IMR-90 (cell line): ENCODE data around the gene ETS1. TPM values are rescaled to one million over a fixed set of nuclear protein-coding genes. Genes with fewer than 3 reads are reported as not detected.

Experiments
- ATAC-seq: fragments of 200-7000 bp; cut with Tn5 transposase; 2 replicates; pipeline ENCODE4 v1.9.1; 2020; ENCODE audit warnings: low read depth, mild to moderate bottlenecking, moderate library complexity
- BruUV-seq: library from RNA; stranded (reverse); fragments of 400-500 nt; replicated peaks from 2 replicates; lab custom pipeline; 2021; lab: Mats Ljungman, UMichigan
- CTCF ChIA-PET: fragments of 300-600 bp; formaldehyde crosslinking; extraction: SDS; loops from one replicate; lab custom pipeline; 2021; ENCODE audit warnings: antibody characterized with exemption; lab: Yijun Ruan, JAX
- POLR2A ChIA-PET: fragments of 300-600 bp; sonication (Branson Sonifier 250); formaldehyde crosslinking; loops from one replicate; lab custom pipeline; 2022; ENCODE audit warnings: antibody characterized with exemption; ENCODE audit not compliant: unreplicated experiment; lab: Charles Lee
- DNase-seq: peaks from one replicate; pipeline ENCODE4 v3.0.0; 2013
- H2AFZ ChIP-seq: replicated peaks from 2 replicates; pipeline ENCODE3; 2013; ENCODE audit warnings: low read length, mild to moderate bottlenecking; ENCODE audit not compliant: poor library complexity
- H2AK5ac ChIP-seq: 2 replicates; pipeline ENCODE4 v1.6.1; 2013; ENCODE audit warnings: low read depth, low read length, inconsistent platforms
- H2AK9ac ChIP-seq: replicated peaks from 2 replicates; pipeline ENCODE3; 2013; ENCODE audit warnings: mild to moderate bottlenecking, low read depth, low read length, moderate library complexity; ENCODE audit not compliant: poor library complexity
- H2BK120ac ChIP-seq: 2 replicates; pipeline ENCODE4 v1.6.1; 2013; ENCODE audit warnings: low read depth, low read length, inconsistent platforms
- H2BK15ac ChIP-seq: 3 replicates; pipeline ENCODE4 v1.6.1; 2013; ENCODE audit warnings: low read depth, low read length, inconsistent platforms
- H2BK20ac ChIP-seq: 2 replicates; pipeline ENCODE4 v1.6.1; 2013; ENCODE audit warnings: low read depth, mild to moderate bottlenecking, inconsistent platforms, low read length, moderate library complexity
- H2BK5ac ChIP-seq: 2 replicates; pipeline ENCODE4 v1.6.1; 2013; ENCODE audit warnings: mild to moderate bottlenecking, low read depth, low read length, inconsistent platforms; ENCODE audit not compliant: poor library complexity, severe bottlenecking
- H3K14ac ChIP-seq: replicated peaks from 2 replicates; pipeline ENCODE4 v1.6.1; 2013; ENCODE audit warnings: low read depth, low read length, inconsistent platforms
- H3K18ac ChIP-seq: 2 replicates; pipeline ENCODE4 v1.6.1; 2013; ENCODE audit warnings: low read depth, low read length, control low read depth
- H3K23ac ChIP-seq: 2 replicates; pipeline ENCODE4 v1.6.1; 2013; ENCODE audit warnings: low read depth, low read length, inconsistent platforms
- H3K27ac ChIP-seq: 2 replicates; pipeline ENCODE4 v1.5.1; 2013; ENCODE audit warnings: mild to moderate bottlenecking, control low read depth, low read length; ENCODE audit not compliant: insufficient read depth
- H3K27me3 ChIP-seq: 2 replicates; pipeline ENCODE4 v1.6.1; 2013; ENCODE audit warnings: low read length; ENCODE audit not compliant: control insufficient read depth, insufficient read depth
- H3K36me3 ChIP-seq: 2 replicates; pipeline ENCODE4 v1.6.1; 2013; ENCODE audit warnings: low read length, mixed read lengths; ENCODE audit not compliant: control insufficient read depth, insufficient read depth
- H3K4ac ChIP-seq: 2 replicates; pipeline ENCODE4 v1.6.1; 2013; ENCODE audit warnings: low read depth, low read length, inconsistent platforms
- H3K4me1 ChIP-seq: 2 replicates; pipeline ENCODE4 v1.6.1; 2013; ENCODE audit warnings: low read length, mixed read lengths; ENCODE audit not compliant: control insufficient read depth, insufficient read depth
- H3K4me2 ChIP-seq: 2 replicates; pipeline ENCODE4 v1.6.1; 2013; ENCODE audit warnings: low read depth, mild to moderate bottlenecking, control low read depth, low read length, moderate library complexity
- H3K4me3 ChIP-seq: 2 replicates; pipeline ENCODE4 v1.5.1; 2013; ENCODE audit warnings: low read depth, mild to moderate bottlenecking, control low read depth, low read length, moderate library complexity; ENCODE audit not compliant: insufficient read depth
- H3K56ac ChIP-seq: 2 replicates; pipeline ENCODE4 v1.6.1; 2013; ENCODE audit warnings: low read length, inconsistent platforms; ENCODE audit not compliant: insufficient read depth; ENCODE audit errors: extremely low read depth
- H3K79me1 ChIP-seq, 2 experiments: 2 replicates each; pipeline ENCODE4 v1.6.1; 2013; ENCODE audit warnings: low read length in 2 of 2, inconsistent platforms in 1 of 2, low read depth in 1 of 2
- H3K9ac ChIP-seq: 2 replicates; pipeline ENCODE4 v1.6.1; 2013; ENCODE audit warnings: low read depth, low read length, control low read depth
- H3K9me1 ChIP-seq: 2 replicates; pipeline ENCODE4 v1.6.1; 2013; ENCODE audit warnings: low read length, inconsistent platforms; ENCODE audit not compliant: insufficient read depth
- H3K9me3 ChIP-seq: 2 replicates; pipeline ENCODE4 v1.6.1; 2013; ENCODE audit warnings: low read length; ENCODE audit not compliant: control insufficient read depth, insufficient read depth
- H4K20me1 ChIP-seq: 2 replicates; pipeline ENCODE4 v1.6.1; 2013; ENCODE audit warnings: low read length, inconsistent platforms; ENCODE audit not compliant: insufficient read depth
- H4K5ac ChIP-seq: 2 replicates; pipeline ENCODE4 v1.6.1; 2013; ENCODE audit warnings: mild to moderate bottlenecking, low read depth, low read length, control low read depth
- H4K8ac ChIP-seq, 2 experiments: 2 replicates each; pipeline ENCODE4 v1.6.1; 2013; ENCODE audit warnings: low read depth in 2 of 2, low read length in 2 of 2, control low read depth in 1 of 2, inconsistent platforms in 1 of 2
- H4K91ac ChIP-seq: 2 replicates; pipeline ENCODE4 v1.6.1; 2013; ENCODE audit warnings: low read depth, low read length, inconsistent platforms; ENCODE audit not compliant: insufficient read depth
- BHLHE40 ChIP-seq: fragments of 150-350 bp; IDR thresholded peaks from 2 replicates; pipeline ENCODE4 v1.6.1; 2016; ENCODE audit warnings: mild to moderate bottlenecking, low read depth, low read length
- CHD1 ChIP-seq: IDR thresholded peaks from 2 replicates; pipeline ENCODE4 v1.6.1; 2012; ENCODE audit warnings: low read depth, low read length, improper control_type of control experiment
- ELK1 ChIP-seq: fragments of 150-350 bp; IDR thresholded peaks from 2 replicates; pipeline ENCODE4 v1.6.1; 2016; ENCODE audit warnings: low read depth, mild to moderate bottlenecking, low read length, moderate library complexity, borderline replicate concordance
- FOS ChIP-seq: fragments of 150-350 bp; IDR thresholded peaks from 2 replicates; pipeline ENCODE4 v1.6.1; 2016; ENCODE audit warnings: low read depth, low read length
- MAFK ChIP-seq: IDR thresholded peaks from 2 replicates; pipeline ENCODE4 v1.6.1; 2012; ENCODE audit warnings: low read depth, low read length, improper control_type of control experiment
- MAZ ChIP-seq: IDR thresholded peaks from 2 replicates; pipeline ENCODE4 v1.6.1; 2012; ENCODE audit warnings: low read depth, mild to moderate bottlenecking, low read length, improper control_type of control experiment, moderate library complexity, borderline replicate concordance
- MXI1 ChIP-seq: IDR thresholded peaks from 2 replicates; pipeline ENCODE4 v1.6.1; 2012; ENCODE audit warnings: low read depth, mild to moderate bottlenecking, low read length, moderate library complexity, borderline replicate concordance
- RAD21 ChIP-seq: IDR thresholded peaks from 2 replicates; pipeline ENCODE4 v1.6.1; 2012; ENCODE audit warnings: low read length, improper control_type of control experiment
- RCOR1 ChIP-seq: IDR thresholded peaks from 2 replicates; pipeline ENCODE4 v1.6.1; 2012; ENCODE audit warnings: mild to moderate bottlenecking, low read length, improper control_type of control experiment; ENCODE audit not compliant: insufficient replicate concordance
- RFX5 ChIP-seq: IDR thresholded peaks from 2 replicates; pipeline ENCODE4 v1.8.0; 2012; ENCODE audit warnings: low read depth, mild to moderate bottlenecking, low read length, moderate library complexity
- SMC3 ChIP-seq: fragments of 150-350 bp; IDR thresholded peaks from 2 replicates; pipeline ENCODE4 v1.6.1; 2016; ENCODE audit warnings: low read depth, mild to moderate bottlenecking, antibody characterized with exemption, low read length, moderate library complexity
- WGBS, 2 experiments: methylation state at CpG; one replicate each; pipeline versions ENCODE4 v1.1.5 to v1.1.7; 2013; ENCODE audit warnings: missing lambda C conversion rate in 2 of 2; ENCODE audit not compliant: insufficient read length in 1 of 2; ENCODE audit errors: extremely low coverage in 2 of 2; 5-methylcytosine and 5-hydroxymethylcytosine counted together
- dilution Hi-C: fragments of 300-500 bp; cut with HindIII; formaldehyde crosslinking; loops from one replicate; pipeline ENCODE4 v1.14.3; 2018; ENCODE audit warnings: low sequenced_read_pairs; ENCODE audit not compliant: unreplicated experiment
- in situ Hi-C: fragments of 300-500 bp; cut with MboI; formaldehyde crosslinking; loops from 3 replicates; pipeline ENCODE4 v1.14.3; 2019; ENCODE audit warnings: low sequenced_read_pairs, inconsistent platforms, mixed read lengths
- intact Hi-C: fragments of 100-400 bp; cut with micrococcal nuclease; formaldehyde crosslinking; loops from 2 replicates; pipeline ENCODE4 v1.10.0; 2022
- polyA plus RNA-seq, 3 experiments: library from polyadenylated mRNA; depleted of rRNA; stranded (reverse); fragments of >200 nt; gene quantifications; 2 replicates each; pipeline ENCODE4 v1.2.3, GENCODE V29; 2012; ENCODE audit warnings: low replicate concordance in 1 of 3
- total RNA-seq: library from RNA; depleted of rRNA; stranded (reverse); fragments of >200 nt; gene quantifications from 2 replicates; pipeline ENCODE4 v1.2.3, GENCODE V29; 2012

ETS1 gene
- total and polyA plus RNA-seq, 2 of the 4 experiments (the other 2 are of a cell fraction), result 41.2 to 56.3 TPM

GRCh38 chr11:128551611-128552335 is 35.6 kb downstream of the ETS1 start (continued):
- TF ChIP-seq ELK1 (no peak), SMC3 (no peak), MAFK (no peak), CHD1 (no peak)

- Histone ChIP-seq H3K27ac (no peak overlapping the region), H3K4me3 (no peak overlapping the region), H3K4me2 (no peak overlapping the region), H3K27me3 (peaks cover 5% of the 10 kb centered on the region), H3K56ac (no peak overlapping the region), H3K9ac (no peak overlapping the region), H3K14ac (no peak overlapping the region), H3K18ac (no peak overlapping the region), H3K4ac (no peak overlapping the region), H4K20me1 (no peaks in the 10 kb centered on the region), H2BK5ac (no peak overlapping the region), H3K23ac (no peak overlapping the region), H2BK120ac (no peak overlapping the region), H2AFZ (no peak overlapping the region), H2AK9ac (no peak overlapping the region), H3K36me3 (no peaks in the 10 kb centered on the region), H3K9me1 (no peaks in the 10 kb centered on the region; the same call in 1 of the 2 replicates), H3K4me1 (peaks cover 8% of the 10 kb centered on the region; the same call in 1 of the 2 replicates), H3K9me3 (no peaks in the 10 kb centered on the region), H2BK15ac (no peak overlapping the region), H4K91ac (no peak overlapping the region), H3K79me1 (no peaks in the 10 kb centered on the region), H2BK20ac (no peak overlapping the region), H2AK5ac (no peak overlapping the region), H4K8ac (no peak overlapping the region), H4K5ac (no peak overlapping the region)
- in situ Hi-C loops, result no loop called here
- no CpG with 5 or more reads among the region's 4 CpGs for WGBS, 2 experiments
- no TSS peak for BruUV-seq
- POLR2A ChIA-PET, result no interaction called here
- TF ChIP-seq CHD1 (no peak), MXI1 (no peak), BHLHE40 (no peak), RAD21 (no peak), RCOR1 (no peak), FOS (no peak), RFX5 (no peak), MAFK (no peak), MAZ (no peak)
- no peak for DNase-seq
- ATAC-seq, result no peak
- intact Hi-C loops, result no loop called here
- CTCF ChIA-PET, result no interaction called here
- dilution Hi-C loops, result no loop called here
Observed at GRCh38 chr11:128551058-128551457, 36.3 kb downstream of the ETS1 start.
